Activated T-cell treated with anti-CD3 and anti-CD28 coated beads, Interleukin-2, amount 50 U/mL, for 1 hour (primary cell): ENCODE data around the gene EZR.
A peak's percentile ranks its signal among the peaks of the same experiment; 100 is the strongest.

Experiments
- DNase-seq: peaks from one replicate; pipeline ENCODE4 v3.0.0-alpha.2; 2020

The EZR gene

GRCh38 chr6:158758941-158759479 lies 60.2 kb downstream of the EZR start:
- peak; percentile 33 for DNase-seq

- DNase-seq: no peak
Observed at GRCh38 chr6:158758451-158758860, 60.7 kb downstream of the EZR start.

DNA sequence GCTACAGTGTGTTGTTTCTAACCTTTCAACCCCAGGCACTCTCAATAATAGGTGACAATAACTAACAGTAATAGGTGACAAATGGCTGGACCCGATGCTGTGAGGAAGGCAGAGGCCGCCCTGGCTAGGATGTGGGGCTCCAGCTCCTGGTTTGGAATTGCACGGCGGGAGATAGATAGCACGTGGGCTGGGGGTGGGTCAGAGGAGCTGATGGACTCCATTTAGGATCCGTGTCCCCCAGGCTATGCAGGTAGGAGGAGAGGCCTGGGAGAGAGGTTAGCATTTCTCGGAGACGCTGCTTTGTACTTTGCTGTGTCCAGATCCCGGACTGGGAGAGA lies 61.4 kb downstream of the EZR start:
- DNase-seq: peak; percentile 15

DNA sequence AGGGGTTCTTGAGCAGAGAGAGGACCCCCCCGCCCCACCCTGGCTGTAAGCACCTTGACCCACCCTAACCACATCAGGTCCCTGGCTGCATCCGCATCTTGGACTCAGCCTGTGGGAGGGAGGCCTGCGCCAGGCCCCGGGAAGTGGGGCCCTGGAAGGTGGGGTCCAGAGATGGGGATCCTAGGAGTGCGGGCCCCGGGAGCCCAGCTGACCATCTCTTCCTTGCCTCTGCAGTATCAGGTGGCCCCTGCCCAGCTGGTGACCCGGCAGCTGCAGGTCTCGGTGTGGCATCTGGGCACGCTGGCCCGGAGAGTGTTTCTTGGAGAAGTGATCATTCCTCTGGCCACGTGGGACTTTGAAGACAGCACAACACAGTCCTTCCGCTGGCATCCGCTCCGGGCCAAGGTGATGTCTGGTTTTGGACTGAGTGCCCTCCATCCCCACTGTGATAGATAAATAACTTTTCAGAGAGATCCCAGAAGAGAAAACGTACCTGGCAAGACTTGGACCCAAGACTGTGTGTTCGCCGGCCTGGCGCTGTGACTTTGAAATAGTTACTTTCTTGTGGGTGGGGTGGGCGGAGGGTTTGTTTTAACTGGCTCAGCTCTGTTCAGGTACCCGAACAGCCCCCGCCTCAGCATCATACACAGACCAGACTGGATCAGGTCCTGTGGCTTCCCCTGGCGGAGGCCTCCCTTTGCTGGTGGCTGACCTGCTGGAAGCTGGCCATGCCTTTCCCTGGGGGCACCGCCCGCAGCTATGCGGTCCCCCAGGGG lies 62.0 kb downstream of the EZR start:
- peak; percentile 17 for DNase-seq

GRCh38 chr6:158756126-158756525 lies 63.0 kb downstream of the EZR start:
- peak; percentile 17 for DNase-seq

DNA sequence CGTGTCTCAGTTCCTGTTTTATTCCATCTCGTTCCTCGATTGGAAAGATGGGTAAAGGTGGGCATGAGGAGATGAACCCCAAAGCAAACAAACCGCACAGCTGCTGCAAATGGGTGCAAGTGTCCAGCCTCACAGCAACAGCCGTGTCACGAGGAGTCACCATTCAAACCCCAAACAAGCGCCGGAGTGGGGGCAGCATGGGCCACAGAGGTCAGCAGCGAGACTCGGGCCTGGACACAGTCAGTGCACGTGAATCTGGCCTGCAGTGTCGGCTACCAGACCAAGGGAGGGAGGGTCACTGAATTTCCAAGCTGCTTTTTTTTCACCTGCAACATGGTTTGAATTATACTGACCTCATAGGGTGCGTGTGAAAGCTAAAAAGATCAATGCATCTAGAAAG lies 63.5 kb downstream of the EZR start:
- DNase-seq: peak; percentile 15

DNA sequence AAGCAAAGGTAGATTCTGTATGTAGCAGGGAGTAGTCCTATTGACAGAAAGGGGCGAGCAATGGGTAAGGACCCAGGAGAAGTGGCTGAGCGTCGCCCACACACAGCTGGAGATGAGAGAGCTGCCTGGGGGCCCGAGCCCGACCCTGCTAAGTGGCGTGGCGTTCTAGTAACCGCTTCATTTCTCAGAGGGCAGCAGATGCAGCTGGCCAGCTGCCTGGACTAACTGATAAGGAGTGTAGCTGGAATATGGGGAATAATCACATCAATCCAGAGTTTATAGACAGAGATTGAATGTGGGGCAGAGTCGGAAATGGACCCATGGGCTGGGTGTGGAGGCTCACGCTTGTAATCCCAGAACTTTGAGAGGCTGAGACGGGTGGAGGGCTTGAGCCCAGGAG lies 64.4 kb downstream of the EZR start:
- DNase-seq: peak; percentile 8

GRCh38 chr6:158753811-158754210 lies 65.4 kb downstream of the EZR start:
- peak; percentile 8 for DNase-seq

DNA sequence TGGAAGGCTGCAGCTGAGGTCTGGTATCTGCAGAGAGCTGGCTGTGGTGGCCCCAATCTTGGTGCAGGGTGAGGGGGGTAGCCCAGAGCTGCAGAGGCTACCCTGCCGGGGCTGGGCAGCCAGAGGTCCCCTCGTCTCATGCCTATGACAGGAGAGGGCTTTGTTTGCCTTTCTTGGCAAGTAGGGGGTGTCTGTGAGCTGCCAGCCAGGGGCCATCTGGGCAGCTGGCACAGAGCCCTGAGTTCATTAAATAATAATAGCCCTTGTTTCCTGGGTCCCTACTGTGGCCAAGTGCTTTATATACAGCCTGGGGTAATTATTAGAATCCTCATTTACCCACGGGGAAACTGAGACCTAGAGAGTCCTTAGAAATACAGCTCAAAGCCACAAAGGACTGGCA lies 66.6 kb downstream of the EZR start:
- DNase-seq: peak; percentile 15

GRCh38 chr6:158751921-158752320 lies 67.2 kb downstream of the EZR start:
- peak; percentile 15 for DNase-seq

DNA sequence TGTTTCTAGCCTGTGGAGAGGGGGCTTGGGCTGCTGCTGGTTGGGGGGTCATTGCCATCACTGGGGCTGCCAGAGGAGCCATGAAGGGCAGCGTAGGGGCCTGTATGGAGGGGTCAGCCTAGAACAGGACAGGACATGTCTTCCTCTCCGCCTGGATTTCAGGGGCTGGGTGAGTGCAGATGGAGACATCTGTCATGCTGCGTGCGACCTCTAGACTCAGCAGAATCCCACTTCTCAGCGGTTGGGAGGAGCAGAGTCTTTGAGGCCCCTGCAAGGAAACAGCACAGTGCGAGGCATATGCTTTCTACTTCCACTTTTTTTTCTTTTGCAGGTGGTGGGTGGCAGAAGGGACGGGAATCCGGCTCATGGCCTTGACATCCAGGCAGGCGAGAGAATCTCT lies 67.9 kb downstream of the EZR start:
- DNase-seq: peak; percentile 2

DNA sequence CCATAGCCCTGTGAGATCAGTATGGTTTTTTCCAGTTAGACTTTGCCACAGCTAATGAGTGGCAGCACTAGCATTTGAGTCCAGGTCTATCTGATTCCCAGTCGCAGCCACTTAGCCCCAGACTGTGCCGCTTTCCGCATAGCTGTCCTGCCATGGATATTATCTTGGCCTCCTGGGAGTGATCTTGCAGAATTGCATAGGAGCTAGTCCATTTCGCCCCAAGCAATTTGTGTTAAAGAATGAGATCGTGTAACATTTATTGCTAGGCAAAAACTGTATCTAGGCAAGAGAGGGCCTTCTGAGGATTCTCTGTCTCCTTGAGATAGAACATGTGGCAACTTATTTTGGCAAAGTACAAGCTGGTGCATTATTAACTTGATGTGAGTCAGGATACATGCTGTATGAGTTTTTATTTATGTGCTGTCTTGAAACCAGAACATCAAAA lies 74.2 kb downstream of the EZR start:
- no peak for DNase-seq

GRCh38 chr6:158743033-158743651 lies 76.0 kb downstream of the EZR start:
- peak; percentile 8 for DNase-seq

DNA sequence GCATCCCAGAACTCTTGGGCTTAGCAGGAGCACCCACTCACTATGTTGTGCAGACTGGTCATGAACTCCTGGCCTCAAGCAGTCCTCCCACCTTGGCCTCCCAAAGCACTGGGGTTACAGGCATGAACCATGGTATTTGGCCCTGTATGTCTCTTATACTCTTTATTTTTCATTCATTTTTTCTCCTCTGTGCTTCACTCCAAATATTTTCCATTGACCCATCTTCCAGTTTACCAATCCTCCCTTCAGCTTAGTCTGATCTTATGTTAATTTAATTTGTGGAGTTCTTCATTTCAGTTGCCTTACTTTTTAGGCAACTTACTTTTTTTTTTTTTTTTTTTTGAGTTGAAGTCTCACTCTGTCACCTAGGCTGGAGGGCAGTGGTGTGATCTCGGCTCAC lies 79.5 kb downstream of the EZR start:
- no peak for DNase-seq

- DNase-seq: peak; percentile 12
Observed at GRCh38 chr6:158737710-158738615, 81.2 kb downstream of the EZR start.

GRCh38 chr6:158737082-158737709 lies 82.0 kb downstream of the EZR start:
- DNase-seq: no peak

GRCh38 chr6:158735009-158735408 lies 84.2 kb downstream of the EZR start:
- peak; percentile 4 for DNase-seq

GRCh38 chr6:158730541-158730907 lies 88.6 kb downstream of the EZR start:
- no peak for DNase-seq

GRCh38 chr6:158729906-158730540 lies 89.1 kb downstream of the EZR start:
- DNase-seq: no peak

DNA sequence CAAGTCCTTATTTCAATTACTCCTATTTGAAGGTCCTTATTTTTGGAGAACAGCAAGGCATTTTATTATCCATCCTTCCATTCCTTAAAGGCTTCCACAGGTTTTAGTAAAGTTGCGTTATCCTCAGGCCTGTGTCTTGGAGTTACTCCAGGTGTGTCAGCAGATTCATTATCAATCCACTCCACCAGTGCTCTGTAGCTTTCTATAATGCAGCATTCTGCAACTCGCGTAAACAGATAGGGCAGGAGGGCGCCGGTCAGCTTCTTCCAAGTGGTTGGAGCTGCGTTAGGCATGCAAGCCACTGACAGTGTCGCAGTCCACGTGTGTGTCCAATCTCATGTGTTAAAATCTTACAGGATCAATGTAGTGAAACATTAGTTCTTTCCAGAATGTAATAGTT lies 93.5 kb downstream of the EZR start:
- DNase-seq: no peak

GRCh38 chr6:158722176-158722729 lies 96.9 kb downstream of the EZR start:
- DNase-seq: peak; percentile 6

GRCh38 chr6:158718461-158719046 lies 100.6 kb downstream of the EZR start:
- no peak for DNase-seq
